Measurements from ENCODE around the gene SETDB1.

DNA sequence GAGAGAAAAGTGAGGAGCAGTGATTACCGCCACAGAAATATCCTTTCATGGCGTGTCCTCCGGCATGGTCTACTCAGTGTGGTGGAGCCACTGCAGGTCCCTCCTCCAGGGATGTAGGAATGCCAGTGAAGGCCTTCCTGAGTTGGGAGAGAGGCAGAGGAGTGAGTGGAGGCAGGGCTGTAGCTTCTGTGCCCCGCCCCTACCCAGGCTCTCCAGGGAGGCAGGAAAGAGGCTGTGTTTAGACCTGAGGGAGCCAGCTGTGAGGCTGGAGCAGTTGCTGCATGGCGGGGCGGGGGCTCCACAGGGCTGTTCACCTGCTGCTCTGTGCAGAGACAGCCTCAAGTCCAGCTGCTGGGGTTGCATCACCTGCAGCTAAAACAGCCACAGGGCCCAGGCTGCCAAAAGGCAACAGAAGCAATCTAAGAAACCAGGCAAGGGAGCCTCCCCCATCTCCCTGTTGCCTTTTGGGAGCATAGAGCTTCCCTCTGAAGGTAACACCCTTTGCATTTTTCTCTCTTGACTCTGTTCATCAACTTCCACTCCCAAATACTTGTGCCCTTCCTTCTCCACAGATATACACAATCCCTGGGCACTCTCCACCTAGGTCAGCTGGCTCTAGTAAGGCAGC, 55.1 kb downstream of the SETDB1 start:
- no peak for TF ChIP-seq ZNF202 (tag by site-specific recombination; IDR thresholded peaks at IDR 0.05; ENCODE audit: borderline replicate concordance)
- TF ChIP-seq CTCF (tag by site-specific recombination; IDR thresholded peaks at IDR 0.05) = no peak
- no peak for TF ChIP-seq ZFP3 (tag by site-specific recombination; IDR thresholded peaks at IDR 0.05; ENCODE audit: low read depth)
- TF ChIP-seq ZBTB7A (tag by site-specific recombination; IDR thresholded peaks at IDR 0.05; ENCODE audit: low read depth) = no peak
- no peak for TF ChIP-seq ZNF184 (tag by site-specific recombination; IDR thresholded peaks at IDR 0.05)
- no peak for TF ChIP-seq ZNF274 (IDR thresholded peaks at IDR 0.05; ENCODE audit: low read length)
- no peak for TF ChIP-seq ZNF274 (tag by site-specific recombination; IDR thresholded peaks at IDR 0.05; ENCODE audit: borderline replicate concordance)
- TF ChIP-seq ZNF324 (tag by site-specific recombination; IDR thresholded peaks at IDR 0.05) = no peak

All from HEK293 (cell line).